ENCODE data around the gene FNBP1.
"Not testable (repeated sequence)": the region's sequence is repeated elsewhere in the genome, so short reads cannot be mapped to it uniquely, and the experiment has no call there.

FNBP1 gene

DNA sequence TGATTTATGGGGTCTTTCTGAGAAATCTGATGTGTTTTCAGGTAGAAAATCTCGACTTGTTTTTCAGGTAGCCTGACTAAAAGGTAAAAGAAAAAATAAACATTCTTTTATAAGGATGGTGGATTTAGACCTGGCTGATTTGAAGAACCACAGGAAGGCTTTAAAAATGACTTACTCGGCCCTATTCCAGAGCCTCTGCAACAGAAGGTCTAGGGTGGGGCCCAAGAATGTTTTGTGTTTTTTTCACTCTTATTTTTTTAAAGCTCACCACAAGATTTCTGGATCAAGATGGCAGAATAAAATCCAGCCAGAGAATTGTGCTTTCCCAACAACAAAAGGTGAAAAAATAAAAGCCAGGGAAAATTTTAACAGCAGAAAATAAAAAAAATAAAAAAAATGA lies 59.1 kb downstream of the FNBP1 start:
- no peak for DNase-seq (ENCODE audit: extremely low read depth, low read depth)
- H3K4me3 ChIP-seq (replicated peaks; ENCODE audit: low read depth, low read length), result no peak overlapping the region
- TF ChIP-seq, protein P1, sequence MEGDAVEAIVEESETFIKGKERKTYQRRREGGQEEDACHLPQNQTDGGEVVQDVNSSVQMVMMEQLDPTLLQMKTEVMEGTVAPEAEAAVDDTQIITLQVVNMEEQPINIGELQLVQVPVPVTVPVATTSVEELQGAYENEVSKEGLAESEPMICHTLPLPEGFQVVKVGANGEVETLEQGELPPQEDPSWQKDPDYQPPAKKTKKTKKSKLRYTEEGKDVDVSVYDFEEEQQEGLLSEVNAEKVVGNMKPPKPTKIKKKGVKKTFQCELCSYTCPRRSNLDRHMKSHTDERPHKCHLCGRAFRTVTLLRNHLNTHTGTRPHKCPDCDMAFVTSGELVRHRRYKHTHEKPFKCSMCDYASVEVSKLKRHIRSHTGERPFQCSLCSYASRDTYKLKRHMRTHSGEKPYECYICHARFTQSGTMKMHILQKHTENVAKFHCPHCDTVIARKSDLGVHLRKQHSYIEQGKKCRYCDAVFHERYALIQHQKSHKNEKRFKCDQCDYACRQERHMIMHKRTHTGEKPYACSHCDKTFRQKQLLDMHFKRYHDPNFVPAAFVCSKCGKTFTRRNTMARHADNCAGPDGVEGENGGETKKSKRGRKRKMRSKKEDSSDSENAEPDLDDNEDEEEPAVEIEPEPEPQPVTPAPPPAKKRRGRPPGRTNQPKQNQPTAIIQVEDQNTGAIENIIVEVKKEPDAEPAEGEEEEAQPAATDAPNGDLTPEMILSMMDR (IDR thresholded peaks at IDR 0.05; ENCODE audit: low read depth, low read length, missing control alignments), result no peak

DNA sequence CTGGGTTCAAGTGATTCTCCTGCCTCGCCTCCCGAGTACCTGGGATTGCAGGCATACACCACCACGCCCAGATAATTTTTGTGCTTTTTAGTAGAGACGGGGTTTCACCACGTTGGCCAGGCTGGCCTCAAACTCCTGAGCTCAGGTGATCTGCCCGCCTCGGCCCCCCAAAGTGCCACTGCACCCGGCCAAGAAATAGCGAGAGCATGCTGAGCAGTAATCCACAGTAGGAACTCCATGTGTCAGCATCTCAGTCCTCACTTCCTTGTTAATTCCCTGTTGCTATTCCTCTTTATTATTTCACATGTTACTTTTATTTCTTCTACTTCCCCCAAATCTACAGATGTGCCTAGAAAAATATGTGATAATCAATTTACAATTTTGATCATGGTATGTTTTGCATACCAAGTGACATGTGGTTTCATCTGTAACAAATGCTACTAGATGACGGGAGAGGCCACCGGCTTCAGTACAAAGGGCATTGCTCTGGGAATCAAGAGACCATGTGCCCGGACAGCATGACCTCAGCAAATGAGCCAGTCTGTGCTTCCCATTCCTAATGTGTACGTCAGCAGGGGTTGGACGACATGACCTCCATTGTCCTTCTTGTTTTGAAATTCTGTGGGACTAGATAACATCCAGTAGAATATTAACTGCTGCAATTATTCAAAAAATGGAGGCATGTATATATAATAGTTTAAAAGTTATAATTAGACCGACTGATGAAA lies 61.6 kb downstream of the FNBP1 start:
- DNase-seq (ENCODE audit: extremely low read depth, low read depth), result no peak
- no peak overlapping the region for H3K4me3 ChIP-seq (replicated peaks; ENCODE audit: low read depth, low read length)

DNA sequence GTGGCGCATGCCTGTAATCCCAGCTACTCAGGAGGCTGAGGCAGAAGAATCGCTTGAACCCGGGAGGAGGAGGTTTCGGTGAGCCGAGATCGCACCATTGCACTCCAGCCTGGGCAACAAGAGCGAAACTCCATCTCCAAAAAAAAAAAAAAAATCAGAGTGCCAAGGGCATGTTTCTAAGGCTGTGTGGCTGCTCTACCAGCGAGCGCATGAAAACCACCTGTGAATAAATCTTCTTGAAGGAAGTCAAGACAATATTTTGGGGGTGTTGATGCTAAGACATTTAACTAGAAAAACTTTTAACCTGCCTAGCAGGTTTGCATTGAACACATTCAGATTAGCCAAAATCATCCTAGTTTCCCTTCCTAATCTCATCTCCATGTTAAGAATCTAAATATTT lies 62.8 kb downstream of the FNBP1 start:
- not testable (repeated sequence) for DNase-seq (ENCODE audit: extremely low read depth, low read depth); H3K4me3 ChIP-seq (replicated peaks; ENCODE audit: low read depth, low read length)

More for the DNA sequence above, 61.6 kb downstream of the FNBP1 start:
- TF ChIP-seq, protein P1 (IDR thresholded peaks at IDR 0.05; ENCODE audit: low read depth, low read length, missing control alignments), result no peak

DNA sequence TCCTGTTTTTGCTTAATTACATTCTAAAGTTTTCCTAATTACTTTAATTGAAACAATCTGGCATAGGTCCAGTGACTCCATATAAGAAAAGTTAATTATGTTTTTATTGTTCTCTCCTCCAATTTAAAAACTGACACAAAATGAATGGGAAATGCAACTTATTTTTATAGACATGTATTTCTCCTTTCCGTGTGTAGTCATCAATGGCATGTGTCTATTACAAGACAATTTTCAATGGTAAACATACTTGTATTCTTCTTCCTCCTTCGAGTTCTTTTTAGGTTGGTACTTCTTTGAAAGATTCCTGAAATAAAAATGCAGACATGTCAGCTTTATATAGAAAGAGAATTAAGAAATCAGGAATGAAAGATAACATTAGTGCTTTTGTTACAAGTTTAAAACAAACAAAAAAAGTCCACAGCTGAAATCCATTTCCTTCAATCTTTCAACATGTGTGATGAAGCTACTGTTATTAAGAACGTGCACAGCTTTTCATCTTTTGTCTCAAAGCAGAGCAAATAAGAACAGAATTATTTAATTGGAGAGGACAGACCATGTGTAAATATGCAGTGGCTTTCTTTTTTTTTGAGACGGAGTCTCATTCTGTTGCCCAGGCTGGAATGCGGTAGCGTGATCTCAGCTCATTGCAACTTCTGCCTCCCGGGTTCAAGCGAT lies 63.8 kb downstream of the FNBP1 start:
- no peak for DNase-seq (ENCODE audit: extremely low read depth, low read depth)
- TF ChIP-seq, protein P1 (IDR thresholded peaks at IDR 0.05; ENCODE audit: low read depth, low read length, missing control alignments), result no peak
- no peak overlapping the region for H3K4me3 ChIP-seq (replicated peaks; ENCODE audit: low read depth, low read length)

DNA sequence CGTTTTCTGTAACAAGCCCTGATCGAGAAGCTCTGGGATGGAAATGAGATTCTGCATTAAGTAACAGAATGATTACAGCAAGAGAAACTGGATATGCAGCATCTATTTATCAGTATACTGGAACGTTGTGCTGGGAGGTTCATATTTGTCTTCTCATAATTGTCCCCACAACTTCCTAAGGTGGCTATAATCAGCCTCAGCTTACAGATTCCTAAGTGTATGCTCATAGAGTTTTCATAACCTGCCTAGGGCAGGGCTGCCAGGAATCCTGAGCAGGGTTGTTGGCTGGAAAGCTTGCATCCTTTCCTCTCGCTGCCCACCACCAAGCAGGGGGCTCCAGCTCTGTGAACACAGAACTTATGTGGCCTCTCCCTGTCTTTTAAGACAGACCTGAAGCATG lies 70.2 kb downstream of the FNBP1 start:
- TF ChIP-seq, protein P1 (IDR thresholded peaks at IDR 0.05; ENCODE audit: low read depth, low read length, missing control alignments), result no peak
- H3K4me3 ChIP-seq (replicated peaks; ENCODE audit: low read depth, low read length), result no peak overlapping the region
- no peak for DNase-seq (ENCODE audit: extremely low read depth, low read depth)

DNA sequence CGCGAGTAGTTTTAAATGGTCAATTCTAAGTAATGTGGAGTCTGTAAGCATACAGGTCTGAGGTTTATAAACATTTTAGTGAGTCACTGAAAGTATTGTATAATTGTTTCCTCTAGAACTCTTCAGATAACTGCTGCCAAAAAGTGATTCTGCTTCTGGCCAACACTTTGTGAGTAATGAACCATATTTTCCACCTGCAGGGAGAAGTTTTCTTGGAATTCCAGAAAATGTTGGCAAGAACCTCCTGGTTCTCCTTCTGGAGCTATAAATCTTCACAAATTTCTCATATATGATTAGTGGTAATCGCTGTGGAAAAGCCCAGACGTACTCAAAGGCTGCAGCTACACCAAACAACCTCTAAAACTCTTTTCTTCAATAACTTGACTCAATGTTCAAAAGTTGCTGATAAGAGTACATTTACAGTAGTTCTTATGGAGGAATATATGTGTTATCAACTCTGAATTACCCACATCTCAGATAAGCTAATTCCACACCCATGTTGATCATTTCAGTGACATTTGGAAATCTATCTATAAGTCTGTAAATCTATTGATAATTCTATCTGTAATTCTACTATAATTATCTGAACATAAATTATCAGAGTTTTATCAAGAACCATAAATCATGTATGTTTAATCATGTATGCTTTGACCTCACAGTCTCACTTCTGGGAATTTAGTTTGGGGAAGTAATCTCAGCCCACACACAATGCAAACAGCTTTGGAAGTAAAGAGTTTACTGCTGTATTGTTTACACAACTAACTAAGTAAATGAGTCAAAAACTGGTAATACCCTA lies 74.1 kb downstream of the FNBP1 start:
- H3K4me3 ChIP-seq (replicated peaks; ENCODE audit: low read depth, low read length), result no peak overlapping the region
- DNase-seq (ENCODE audit: extremely low read depth, low read depth), result no peak
- TF ChIP-seq, protein P1 (IDR thresholded peaks at IDR 0.05; ENCODE audit: low read depth, low read length, missing control alignments), result no peak
